HEK293 (cell line): Measurements from ENCODE around the gene RNF11.

ENCODE experiments used
- GLI4 ChIP-seq: fragments of 450-650 bp; formaldehyde crosslinking; IDR thresholded peaks from 2 replicates; pipeline ENCODE4 v1.5.1; 2016; ENCODE audit warnings: missing biosample characterization, missing genetic modification characterization
- KLF1 ChIP-seq: fragments of 450-650 bp; formaldehyde crosslinking; IDR thresholded peaks from 2 replicates; pipeline ENCODE4 v1.5.1; 2016; ENCODE audit warnings: missing biosample characterization, missing genetic modification characterization
- KLF10 ChIP-seq: fragments of 450-650 bp; IDR thresholded peaks from 2 replicates; pipeline ENCODE4 v1.5.1; 2018; ENCODE audit warnings: missing biosample characterization, mild to moderate bottlenecking, missing genetic modification characterization
- KLF16 ChIP-seq: fragments of 450-650 bp; formaldehyde crosslinking; IDR thresholded peaks from 2 replicates; pipeline ENCODE4 v1.5.1; 2017; ENCODE audit warnings: missing biosample characterization, missing genetic modification characterization
- OSR2 ChIP-seq: fragments of 450-650 bp; formaldehyde crosslinking; IDR thresholded peaks from 2 replicates; pipeline ENCODE4 v1.5.1; 2016; ENCODE audit warnings: missing biosample characterization, missing genetic modification characterization
- SP7 ChIP-seq: fragments of 450-650 bp; formaldehyde crosslinking; IDR thresholded peaks from 2 replicates; pipeline ENCODE4 v1.5.1; 2016; ENCODE audit warnings: missing biosample characterization, missing genetic modification characterization
- TRIM28 ChIP-seq: IDR thresholded peaks from 2 replicates; pipeline ENCODE4 v1.6.1; 2011; ENCODE audit warnings: low read length, control low read depth, borderline replicate concordance
- ZBTB1 ChIP-seq: fragments of 450-650 bp; formaldehyde crosslinking; IDR thresholded peaks from 2 replicates; pipeline ENCODE4 v1.5.1; 2016; ENCODE audit warnings: missing biosample characterization, missing genetic modification characterization
- ZBTB7A ChIP-seq: fragments of 450-650 bp; formaldehyde crosslinking; IDR thresholded peaks from 2 replicates; pipeline ENCODE4 v1.5.1; 2016; ENCODE audit warnings: low read depth, missing biosample characterization, missing genetic modification characterization
- ZBTB8A ChIP-seq: fragments of 450-650 bp; formaldehyde crosslinking; IDR thresholded peaks from 2 replicates; pipeline ENCODE4 v1.5.1; 2016; ENCODE audit warnings: missing biosample characterization, missing genetic modification characterization
- ZNF138 ChIP-seq: fragments of 450-650 bp; formaldehyde crosslinking; IDR thresholded peaks from 2 replicates; pipeline ENCODE4 v1.5.1; 2016; ENCODE audit warnings: missing biosample characterization, missing genetic modification characterization, borderline replicate concordance
- ZNF214 ChIP-seq: fragments of 450-650 bp; formaldehyde crosslinking; IDR thresholded peaks from 2 replicates; pipeline ENCODE4 v1.5.1; 2017; ENCODE audit warnings: missing biosample characterization, mild to moderate bottlenecking, missing genetic modification characterization, borderline replicate concordance
- ZNF324 ChIP-seq: fragments of 450-650 bp; formaldehyde crosslinking; IDR thresholded peaks from 2 replicates; pipeline ENCODE4 v1.5.1; 2016; ENCODE audit warnings: missing biosample characterization, missing genetic modification characterization
- ZNF335 ChIP-seq: fragments of 450-650 bp; formaldehyde crosslinking; conservative IDR thresholded peaks from 2 replicates; pipeline ENCODE4 v1.5.1; 2016; ENCODE audit warnings: missing biosample characterization, missing genetic modification characterization
- ZNF366 ChIP-seq: fragments of 450-650 bp; formaldehyde crosslinking; conservative IDR thresholded peaks from 2 replicates; pipeline ENCODE4 v1.5.1; 2016; ENCODE audit warnings: missing biosample characterization, missing genetic modification characterization
- ZNF48 ChIP-seq: fragments of 450-650 bp; formaldehyde crosslinking; IDR thresholded peaks from 2 replicates; pipeline ENCODE4 v1.5.1; 2016; ENCODE audit warnings: missing biosample characterization, missing genetic modification characterization
- ZNF501 ChIP-seq: fragments of 450-650 bp; formaldehyde crosslinking; IDR thresholded peaks from 2 replicates; pipeline ENCODE4 v1.5.1; 2016; ENCODE audit warnings: missing biosample characterization, missing genetic modification characterization
- ZNF558 ChIP-seq: fragments of 450-650 bp; formaldehyde crosslinking; IDR thresholded peaks from 2 replicates; pipeline ENCODE4 v1.5.1; 2016; ENCODE audit warnings: missing biosample characterization, missing genetic modification characterization
- ZNF560 ChIP-seq: fragments of 450-650 bp; formaldehyde crosslinking; IDR thresholded peaks from 2 replicates; pipeline ENCODE4 v1.5.1; 2017; ENCODE audit warnings: missing biosample characterization, missing genetic modification characterization, borderline replicate concordance
- ZNF600 ChIP-seq: fragments of 450-650 bp; formaldehyde crosslinking; IDR thresholded peaks from 2 replicates; pipeline ENCODE4 v1.5.1; 2016; ENCODE audit warnings: missing biosample characterization, missing genetic modification characterization
- ZNF664 ChIP-seq: fragments of 450-650 bp; formaldehyde crosslinking; IDR thresholded peaks from 2 replicates; pipeline ENCODE4 v1.5.1; 2016; ENCODE audit warnings: missing biosample characterization, missing genetic modification characterization
- ZNF701 ChIP-seq: fragments of 450-650 bp; formaldehyde crosslinking; IDR thresholded peaks from 2 replicates; pipeline ENCODE4 v1.5.1; 2016; ENCODE audit warnings: missing biosample characterization, missing genetic modification characterization
- ZNF747 ChIP-seq: fragments of 450-650 bp; formaldehyde crosslinking; IDR thresholded peaks from 2 replicates; pipeline ENCODE4 v1.5.1; 2016; ENCODE audit warnings: missing biosample characterization, missing genetic modification characterization
- ZNF777 ChIP-seq: fragments of 450-650 bp; formaldehyde crosslinking; IDR thresholded peaks from 2 replicates; pipeline ENCODE4 v1.5.1; 2017; ENCODE audit warnings: missing biosample characterization, missing genetic modification characterization, borderline replicate concordance
- ZNF843 ChIP-seq: fragments of 450-650 bp; formaldehyde crosslinking; IDR thresholded peaks from 2 replicates; pipeline ENCODE4 v1.5.1; 2016; ENCODE audit warnings: missing biosample characterization, missing genetic modification characterization
- ZXDB ChIP-seq: fragments of 450-650 bp; formaldehyde crosslinking; IDR thresholded peaks from 2 replicates; pipeline ENCODE4 v1.5.1; 2016; ENCODE audit warnings: missing biosample characterization, missing genetic modification characterization
- TF ChIP-seq, protein P1 (sequence below): fragments of 450-650 bp; formaldehyde crosslinking; IDR thresholded peaks from 2 replicates; pipeline ENCODE4 v1.5.1; 2016; ENCODE audit warnings: missing biosample characterization, missing genetic modification characterization
- TF ChIP-seq, protein P2 (sequence below): fragments of 450-650 bp; formaldehyde crosslinking; IDR thresholded peaks from 2 replicates; pipeline ENCODE4 v1.5.1; 2016; ENCODE audit warnings: missing biosample characterization, missing genetic modification characterization
- TF ChIP-seq, protein P3 (sequence below): fragments of 450-650 bp; formaldehyde crosslinking; IDR thresholded peaks from 2 replicates; pipeline ENCODE4 v1.5.1; 2016; ENCODE audit warnings: missing biosample characterization, missing genetic modification characterization
- TF ChIP-seq, protein P4 (sequence below): fragments of 450-650 bp; formaldehyde crosslinking; optimal IDR thresholded peaks from 2 replicates; pipeline ENCODE3; 2016; ENCODE audit warnings: missing biosample characterization, mild to moderate bottlenecking, missing genetic modification characterization
- TF ChIP-seq, protein P5 (sequence below): fragments of 450-650 bp; formaldehyde crosslinking; IDR thresholded peaks from 2 replicates; pipeline ENCODE4 v1.5.1; 2016; ENCODE audit warnings: missing biosample characterization, missing genetic modification characterization

The RNF11 gene

DNA sequence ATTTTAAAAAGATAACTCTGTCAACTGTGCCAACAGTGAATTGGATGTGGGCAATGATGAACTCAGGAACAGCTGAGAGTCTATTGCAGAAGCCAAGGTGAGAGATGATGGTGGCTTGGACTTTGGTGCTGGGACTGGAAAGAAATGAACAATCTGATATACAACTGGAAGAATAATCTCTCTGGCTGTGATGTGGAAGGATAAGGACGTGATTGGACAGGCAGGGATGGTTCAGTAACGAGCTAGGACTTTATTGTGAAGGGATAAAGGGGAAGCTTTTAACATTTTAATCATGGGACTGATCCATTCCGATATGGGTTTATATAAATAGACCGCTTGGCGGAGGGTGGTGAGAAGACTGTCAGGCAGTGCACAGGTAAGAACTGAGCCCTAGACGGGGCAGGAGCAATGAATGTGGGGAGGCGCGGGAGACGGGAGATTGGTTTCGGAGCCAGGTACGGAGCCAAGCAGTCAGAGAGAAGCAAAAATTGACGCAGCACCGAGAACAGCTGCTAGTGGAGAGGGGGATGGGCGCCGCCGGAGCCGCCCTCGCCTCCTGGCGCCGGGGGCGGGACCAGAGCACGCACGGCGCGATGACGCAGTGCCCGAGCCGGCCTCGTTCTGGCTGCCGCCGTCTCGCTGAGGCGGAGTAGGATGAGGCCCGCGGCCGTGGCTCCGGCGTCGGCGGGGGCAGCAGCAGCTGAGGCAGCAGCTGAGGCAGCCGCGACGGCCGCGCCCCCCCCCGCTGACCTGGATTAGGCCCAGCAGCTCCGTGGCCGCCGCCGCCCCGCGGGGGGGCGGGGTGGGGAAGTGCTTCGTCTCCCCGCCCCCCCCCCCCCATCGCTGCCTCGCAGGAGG lies at the start of gene RNF11 (continued):
- TF ChIP-seq ZNF701 (tag by site-specific recombination) (no peak), ZNF747 (tag by site-specific recombination) (no peak), ZNF48 (tag by site-specific recombination) (no peak), ZNF366 (tag by site-specific recombination) (peak; percentile 50; the same call in 1 of the 2 replicates), ZNF843 (tag by site-specific recombination) (peak; percentile 47; the same call in 1 of the 2 replicates), ZNF214 (tag by site-specific recombination) (no peak), ZNF600 (tag by site-specific recombination) (peak; percentile 97), KLF1 (peak; percentile 51), ZNF558 (tag by site-specific recombination) (no peak), ZNF138 (tag by site-specific recombination) (no peak), ZBTB7A (tag by site-specific recombination) (no peak), ZNF501 (tag by site-specific recombination) (peak; percentile 75; the same call in 1 of the 2 replicates), OSR2 (tag by site-specific recombination) (peak; percentile 32; the same call in 1 of the 2 replicates), ZNF777 (tag by site-specific recombination) (no peak), ZBTB8A (tag by site-specific recombination) (peak; percentile 26; the same call in 1 of the 2 replicates), KLF16 (tag by site-specific recombination) (no peak), ZNF324 (tag by site-specific recombination) (peak; percentile 49; the same call in 1 of the 2 replicates), ZNF664 (tag by site-specific recombination) (no peak), KLF10 (tag by site-specific recombination) (peak; percentile 92), ZBTB1 (tag by site-specific recombination) (no peak), SP7 (tag by site-specific recombination) (peak; percentile 79), ZNF560 (tag by site-specific recombination) (no peak), ZNF335 (tag by site-specific recombination) (peak; percentile 39), GLI4 (tag by site-specific recombination) (0 out of 2 replicates have a peak, but pooled peaks have one; percentile 73), TRIM28 (0 out of 2 replicates have a peak, but pooled peaks have one; percentile 15), ZXDB (tag by site-specific recombination) (peak; percentile 51; the same call in 1 of the 2 replicates)
- TF ChIP-seq, protein P1, sequence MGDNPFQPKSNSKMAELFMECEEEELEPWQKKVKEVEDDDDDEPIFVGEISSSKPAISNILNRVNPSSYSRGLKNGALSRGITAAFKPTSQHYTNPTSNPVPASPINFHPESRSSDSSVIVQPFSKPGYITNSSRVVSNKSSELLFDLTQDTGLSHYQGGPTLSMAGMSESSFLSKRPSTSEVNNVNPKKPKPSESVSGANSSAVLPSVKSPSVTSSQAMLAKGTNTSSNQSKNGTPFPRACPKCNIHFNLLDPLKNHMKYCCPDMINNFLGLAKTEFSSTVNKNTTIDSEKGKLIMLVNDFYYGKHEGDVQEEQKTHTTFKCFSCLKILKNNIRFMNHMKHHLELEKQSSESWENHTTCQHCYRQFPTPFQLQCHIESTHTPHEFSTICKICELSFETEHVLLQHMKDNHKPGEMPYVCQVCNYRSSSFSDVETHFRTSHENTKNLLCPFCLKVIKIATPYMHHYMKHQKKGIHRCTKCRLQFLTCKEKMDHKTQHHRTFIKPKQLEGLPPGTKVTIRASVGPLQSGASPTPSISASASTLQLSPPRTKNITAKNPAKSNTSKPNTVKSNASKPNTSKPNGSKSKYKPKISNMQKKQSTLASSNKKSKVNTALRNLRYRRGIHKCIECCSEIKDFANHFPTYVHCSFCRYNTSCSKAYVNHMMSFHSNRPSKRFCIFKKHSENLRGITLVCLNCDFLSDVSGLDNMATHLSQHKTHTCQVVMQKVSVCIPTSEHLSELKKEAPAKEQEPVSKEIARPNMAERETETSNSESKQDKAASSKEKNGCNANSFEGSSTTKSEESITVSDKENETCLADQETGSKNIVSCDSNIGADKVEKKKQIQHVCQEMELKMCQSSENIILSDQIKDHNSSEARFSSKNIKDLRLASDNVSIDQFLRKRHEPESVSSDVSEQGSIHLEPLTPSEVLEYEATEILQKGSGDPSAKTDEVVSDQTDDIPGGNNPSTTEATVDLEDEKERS (tag by site-specific recombination): no peak
- TF ChIP-seq, protein P2, sequence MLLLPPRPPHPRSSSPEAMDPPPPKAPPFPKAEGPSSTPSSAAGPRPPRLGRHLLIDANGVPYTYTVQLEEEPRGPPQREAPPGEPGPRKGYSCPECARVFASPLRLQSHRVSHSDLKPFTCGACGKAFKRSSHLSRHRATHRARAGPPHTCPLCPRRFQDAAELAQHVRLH: no peak
- TF ChIP-seq, protein P3, sequence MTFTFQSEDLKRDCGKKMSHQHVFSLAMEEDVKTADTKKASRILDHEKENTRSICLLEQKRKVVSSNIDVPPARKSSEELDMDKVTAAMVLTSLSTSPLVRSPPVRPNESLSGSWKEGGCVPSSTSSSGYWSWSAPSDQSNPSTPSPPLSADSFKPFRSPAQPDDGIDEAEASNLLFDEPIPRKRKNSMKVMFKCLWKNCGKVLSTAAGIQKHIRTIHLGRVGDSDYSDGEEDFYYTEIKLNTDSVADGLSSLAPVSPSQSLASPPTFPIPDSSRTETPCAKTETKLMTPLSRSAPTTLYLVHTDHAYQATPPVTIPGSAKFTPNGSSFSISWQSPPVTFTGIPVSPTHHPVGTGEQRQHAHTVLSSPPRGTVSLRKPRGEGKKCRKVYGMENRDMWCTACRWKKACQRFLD: no peak
- TF ChIP-seq, protein P4, sequence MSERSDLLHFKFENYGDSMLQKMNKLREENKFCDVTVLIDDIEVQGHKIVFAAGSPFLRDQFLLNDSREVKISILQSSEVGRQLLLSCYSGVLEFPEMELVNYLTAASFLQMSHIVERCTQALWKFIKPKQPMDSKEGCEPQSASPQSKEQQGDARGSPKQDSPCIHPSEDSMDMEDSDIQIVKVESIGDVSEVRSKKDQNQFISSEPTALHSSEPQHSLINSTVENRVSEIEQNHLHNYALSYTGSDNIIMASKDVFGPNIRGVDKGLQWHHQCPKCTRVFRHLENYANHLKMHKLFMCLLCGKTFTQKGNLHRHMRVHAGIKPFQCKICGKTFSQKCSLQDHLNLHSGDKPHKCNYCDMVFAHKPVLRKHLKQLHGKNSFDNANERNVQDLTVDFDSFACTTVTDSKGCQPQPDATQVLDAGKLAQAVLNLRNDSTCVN (tag by site-specific recombination): peak; percentile 79
- TF ChIP-seq, protein P5, sequence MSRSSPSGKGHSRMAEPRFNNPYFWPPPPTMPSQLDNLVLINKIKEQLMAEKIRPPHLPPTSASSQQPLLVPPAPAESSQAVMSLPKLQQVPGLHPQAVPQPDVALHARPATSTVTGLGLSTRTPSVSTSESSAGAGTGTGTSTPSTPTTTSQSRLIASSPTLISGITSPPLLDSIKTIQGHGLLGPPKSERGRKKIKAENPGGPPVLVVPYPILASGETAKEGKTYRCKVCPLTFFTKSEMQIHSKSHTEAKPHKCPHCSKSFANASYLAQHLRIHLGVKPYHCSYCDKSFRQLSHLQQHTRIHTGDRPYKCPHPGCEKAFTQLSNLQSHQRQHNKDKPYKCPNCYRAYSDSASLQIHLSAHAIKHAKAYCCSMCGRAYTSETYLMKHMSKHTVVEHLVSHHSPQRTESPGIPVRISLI (tag by site-specific recombination): no peak
